Measurements from ENCODE around the gene MBNL2.

DNA sequence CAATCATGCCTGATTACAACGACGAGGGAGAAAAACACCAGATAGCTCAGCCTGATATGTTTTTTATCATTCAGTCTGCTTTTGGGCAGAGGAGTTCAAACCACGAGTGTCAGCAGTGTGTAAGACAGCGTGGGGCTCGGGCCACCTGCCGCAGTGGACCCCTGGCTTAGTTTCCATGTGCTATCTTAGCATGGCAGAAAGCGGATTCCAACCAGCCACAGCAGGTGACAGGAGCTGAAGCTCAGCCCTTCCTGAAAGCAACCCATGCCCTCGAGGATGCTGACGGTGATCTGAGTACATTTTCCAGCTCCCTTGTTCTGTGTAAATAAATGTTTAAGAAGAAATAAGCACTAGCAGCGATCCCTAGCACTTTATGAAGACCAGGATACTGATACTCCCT, 32.2 kb upstream of the MBNL2 start:
- TF ChIP-seq, protein P1, sequence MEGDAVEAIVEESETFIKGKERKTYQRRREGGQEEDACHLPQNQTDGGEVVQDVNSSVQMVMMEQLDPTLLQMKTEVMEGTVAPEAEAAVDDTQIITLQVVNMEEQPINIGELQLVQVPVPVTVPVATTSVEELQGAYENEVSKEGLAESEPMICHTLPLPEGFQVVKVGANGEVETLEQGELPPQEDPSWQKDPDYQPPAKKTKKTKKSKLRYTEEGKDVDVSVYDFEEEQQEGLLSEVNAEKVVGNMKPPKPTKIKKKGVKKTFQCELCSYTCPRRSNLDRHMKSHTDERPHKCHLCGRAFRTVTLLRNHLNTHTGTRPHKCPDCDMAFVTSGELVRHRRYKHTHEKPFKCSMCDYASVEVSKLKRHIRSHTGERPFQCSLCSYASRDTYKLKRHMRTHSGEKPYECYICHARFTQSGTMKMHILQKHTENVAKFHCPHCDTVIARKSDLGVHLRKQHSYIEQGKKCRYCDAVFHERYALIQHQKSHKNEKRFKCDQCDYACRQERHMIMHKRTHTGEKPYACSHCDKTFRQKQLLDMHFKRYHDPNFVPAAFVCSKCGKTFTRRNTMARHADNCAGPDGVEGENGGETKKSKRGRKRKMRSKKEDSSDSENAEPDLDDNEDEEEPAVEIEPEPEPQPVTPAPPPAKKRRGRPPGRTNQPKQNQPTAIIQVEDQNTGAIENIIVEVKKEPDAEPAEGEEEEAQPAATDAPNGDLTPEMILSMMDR (IDR thresholded peaks at IDR 0.05; ENCODE audit: low read depth, low read length): no peak
- no peak for TF ChIP-seq EZH2phosphoT487 (IDR thresholded peaks at IDR 0.05; ENCODE audit: low read depth)
